Uterus (tissue), 2 donors: ENCODE measurements around the gene SPRR2D.

ENCODE experiments used
- CTCF ChIP-seq, 4 experiments: fragments of 200-600 bp in 2 of 4; fragments of 450-650 bp in 2 of 4; sonication (generic) in 2 of 4; IDR thresholded peaks; one replicate each; pipeline ENCODE4 v1.5.1; 2016 to 2019; ENCODE audit warnings: antibody characterized with exemption in 4 of 4, mild to moderate bottlenecking in 2 of 4, moderate library complexity in 1 of 4
- POLR2A ChIP-seq, 2 donors: fragments of 450-650 bp; IDR thresholded peaks; one replicate each; pipeline ENCODE4 v1.6.1; 2016; ENCODE audit warnings: antibody characterized with exemption in 2 of 2, mild to moderate bottlenecking in 1 of 2, moderate library complexity in 1 of 2

DNA sequence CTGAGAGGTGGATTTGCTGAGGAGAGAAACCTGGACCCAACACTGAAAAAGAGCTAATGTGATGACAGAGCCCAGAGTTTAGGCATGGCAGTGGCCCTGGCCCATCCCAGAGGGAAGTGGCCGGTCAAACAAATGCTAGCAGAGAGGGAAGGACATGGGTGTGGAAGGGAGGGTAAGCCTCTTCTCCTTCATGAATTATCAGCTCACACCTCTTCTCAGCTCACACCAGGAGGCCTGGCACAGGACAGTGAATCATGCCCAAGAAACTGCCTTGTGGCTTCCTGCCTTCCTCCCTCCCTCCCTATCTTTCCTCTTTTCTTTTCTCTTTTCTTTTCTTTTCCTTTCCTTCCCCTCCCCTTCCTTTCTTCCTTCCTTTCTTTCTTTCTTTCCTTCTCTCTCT lies 40.6 kb downstream of the SPRR2D start:
- no peak for TF ChIP-seq CTCF (IDR thresholded peaks at IDR 0.05)
- TF ChIP-seq POLR2A (IDR thresholded peaks at IDR 0.05), result no peak
